BLaER1 treated with 17β-estradiol and CSF1 and Interleukin-3, amounts not matched to agents 10 nM and 100 nM (cell line): Measurements from ENCODE around the gene KLK5.

Experiments
- H3K27ac ChIP-seq, 11 experiments: shearing (Covaris generic); formaldehyde crosslinking; 2 replicates each; pipeline ENCODE4 v1.8.1; 2022
- H3K27me3 ChIP-seq, 11 experiments: shearing (Covaris generic); formaldehyde crosslinking; 2 replicates each; pipeline ENCODE4 v1.8.1; 2022
- H3K36me3 ChIP-seq, 11 experiments: shearing (Covaris generic); formaldehyde crosslinking; 2 replicates each; pipeline ENCODE4 v1.8.1; 2022
- H3K4me1 ChIP-seq, 10 experiments: shearing (Covaris generic); formaldehyde crosslinking; 2 replicates each; pipeline ENCODE4 v1.8.1; 2022
- H3K4me2 ChIP-seq, 11 experiments: shearing (Covaris generic); formaldehyde crosslinking; 2 replicates each; pipeline ENCODE4 v1.8.1; 2022
- H3K4me3 ChIP-seq, 10 experiments: shearing (Covaris generic); formaldehyde crosslinking; 2 replicates each; pipeline ENCODE4 v1.8.1; 2022
- H3K9ac ChIP-seq, 11 experiments: shearing (Covaris generic); formaldehyde crosslinking; 2 replicates each; pipeline ENCODE4 v1.8.1; 2022
- H3K9me3 ChIP-seq, 11 experiments: shearing (Covaris generic); formaldehyde crosslinking; replicated peaks in 1 of 11; 2 replicates each; pipeline ENCODE4 v1.8.1; 2022
- H4K20me1 ChIP-seq, 11 experiments: shearing (Covaris generic); formaldehyde crosslinking; 2 replicates each; pipeline ENCODE4 v1.8.1; 2022
- Cebpa-rat ChIP-seq, 11 experiments: shearing (Covaris generic); IDR thresholded peaks; 2 replicates each; pipeline ENCODE4 v1.8.1; 2022

KLK5 gene

DNA sequence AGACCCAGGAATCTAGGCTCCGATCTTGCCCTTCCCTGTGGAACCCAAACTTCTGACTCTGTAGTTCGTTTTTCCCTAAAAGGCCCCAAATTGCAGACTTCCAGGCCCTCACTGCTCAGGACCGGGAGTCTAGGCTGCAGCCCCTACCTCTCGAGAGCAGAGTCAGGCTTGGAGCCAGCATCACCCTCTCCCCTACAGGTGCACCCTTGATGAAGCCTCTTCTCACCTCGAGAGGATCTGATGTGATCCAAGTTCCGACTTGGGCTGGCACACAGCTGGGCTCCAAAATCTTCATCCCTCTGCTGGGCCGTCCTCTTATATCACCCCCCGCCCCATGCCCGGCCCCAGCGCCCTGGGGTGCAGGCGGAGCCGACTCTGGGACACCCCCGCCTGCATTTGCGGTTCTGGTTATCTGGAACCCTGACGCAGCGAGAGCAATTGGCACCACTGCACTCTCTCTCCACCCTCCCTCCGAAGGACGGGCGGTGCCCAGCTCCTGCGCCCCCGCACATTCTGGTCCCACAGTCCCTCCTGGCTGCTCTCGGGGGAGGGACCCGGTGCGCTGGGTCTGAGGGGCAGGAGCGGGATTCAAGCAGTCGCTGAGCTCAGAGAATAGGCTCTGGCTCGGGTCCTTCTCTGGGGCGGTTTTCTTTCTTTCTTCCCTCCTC, 30.9 kb upstream of the KLK5 start, which contains the start of gene KLK7:
Gene KLK7 (minus strand): TSS at position 293 of the 668 bp plus-strand sequence. CDS start 1,518 bp downstream, outside the sequence.
- Histone ChIP-seq H3K27me3 (peaks cover 0 to 16% (median 0%) of the 10 kb centered on the region in 11 experiments; a peak in 3 of 22 replicates), H3K4me1 (no peaks in the 10 kb centered on the region), H3K4me2 (no peak within 1 kb of the TSS), H3K9ac (no peak within 1 kb of the TSS), H3K27ac (no peak within 1 kb of the TSS), H3K36me3 (no peaks in the 10 kb centered on the region), H3K9me3 (no peaks in the 10 kb centered on the region), H3K4me3 (no peak within 1 kb of the TSS), H4K20me1 (no peaks in the 10 kb centered on the region)
- no peak for TF ChIP-seq Cebpa-rat (IDR thresholded peaks at IDR 0.05)

DNA sequence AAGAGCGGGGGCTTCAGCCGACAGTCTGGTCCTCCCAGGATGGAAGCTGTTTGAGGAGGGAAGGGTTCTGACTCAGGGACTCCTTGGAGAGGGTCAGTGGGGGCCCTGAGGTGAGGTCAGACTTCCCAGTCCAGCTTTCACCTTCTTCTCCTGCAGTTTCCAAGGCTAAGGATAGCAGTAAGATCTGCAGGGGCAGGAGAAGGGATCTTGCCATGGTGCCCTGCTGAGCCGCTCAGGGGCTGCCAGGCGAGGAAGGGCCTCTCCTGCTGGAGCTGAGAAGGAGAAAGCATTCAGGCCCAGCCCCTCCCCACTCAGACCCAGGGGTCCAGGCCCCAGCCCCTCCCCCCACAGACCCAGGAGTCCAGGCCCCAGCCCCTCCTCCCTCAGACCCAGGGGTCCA, 29.3 kb upstream of the KLK5 start:
- no peak for TF ChIP-seq Cebpa-rat (IDR thresholded peaks at IDR 0.05)
- H3K36me3 ChIP-seq: no peaks in the 10 kb centered on the region
- no peak overlapping the region for H3K4me2 ChIP-seq

DNA sequence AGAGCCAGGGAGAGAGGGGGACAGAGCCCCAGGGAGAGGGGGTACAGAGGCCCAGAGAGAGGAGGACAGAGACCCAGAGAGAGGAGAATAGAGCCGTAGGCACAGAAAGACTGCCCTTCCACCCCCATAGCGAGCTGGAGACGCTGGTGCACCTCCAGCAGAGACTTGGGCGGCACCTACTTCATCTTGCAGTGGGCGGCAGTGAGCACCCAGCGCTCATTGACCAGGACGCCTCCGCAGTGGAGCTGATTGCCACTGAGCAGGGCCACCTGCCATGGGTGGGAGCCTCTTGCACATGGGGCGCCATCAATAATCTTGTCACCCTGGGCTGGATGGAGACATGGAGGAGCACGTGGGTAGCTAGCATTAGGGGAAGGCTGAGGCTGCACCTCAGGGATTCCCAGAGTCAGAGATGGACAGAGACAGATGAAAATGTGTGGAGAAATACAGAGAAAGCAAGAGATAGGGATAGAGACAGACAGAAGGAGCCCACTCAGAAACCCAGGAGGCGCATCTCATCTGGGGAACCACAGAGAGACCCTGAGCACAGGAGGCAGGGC, 28.8 kb upstream of the KLK5 start:
- H3K9me3 ChIP-seq: no peaks in the 10 kb centered on the region
- H3K36me3 ChIP-seq: no peaks in the 10 kb centered on the region
- no peak for TF ChIP-seq Cebpa-rat (IDR thresholded peaks at IDR 0.05)
- no peaks in the 10 kb centered on the region for H3K4me1 ChIP-seq
- H3K4me3 ChIP-seq: no peak overlapping the region
- peaks cover 0 to 16% (median 0%) of the 10 kb centered on the region in 11 experiments; a peak in 3 of 22 replicates for H3K27me3 ChIP-seq
- no peak overlapping the region for H3K9ac ChIP-seq
- no peak overlapping the region for H3K27ac ChIP-seq
- no peak overlapping the region for H3K4me2 ChIP-seq
- H4K20me1 ChIP-seq: no peaks in the 10 kb centered on the region

More for the DNA sequence above, 29.3 kb upstream of the KLK5 start:
- Histone ChIP-seq H3K27ac (no peak overlapping the region), H4K20me1 (no peaks in the 10 kb centered on the region), H3K4me3 (no peak overlapping the region), H3K9me3 (no peaks in the 10 kb centered on the region), H3K27me3 (peaks cover 0 to 16% (median 0%) of the 10 kb centered on the region in 11 experiments; a peak in 3 of 22 replicates), H3K9ac (no peak overlapping the region), H3K4me1 (no peaks in the 10 kb centered on the region)

DNA sequence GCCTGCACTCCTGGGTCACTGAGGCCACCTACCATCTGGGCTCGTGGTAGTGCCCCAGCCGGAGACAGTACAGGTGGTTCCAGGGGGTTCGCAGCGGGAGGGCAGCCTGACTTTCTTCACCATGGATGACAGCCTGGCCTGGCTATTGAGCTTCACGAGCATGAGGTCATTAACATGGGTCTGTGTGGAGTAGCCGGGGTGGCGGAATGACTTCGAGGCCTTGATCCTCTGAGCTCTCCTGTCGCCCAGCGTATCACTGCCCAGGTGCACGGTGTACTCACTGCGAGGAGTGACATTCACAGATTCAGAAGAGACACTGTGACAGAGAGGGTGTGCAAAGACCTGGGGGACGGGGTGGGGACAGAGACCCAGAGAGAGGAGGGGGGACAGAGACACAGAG, 27.4 kb upstream of the KLK5 start:
- Histone ChIP-seq H3K9ac (no peak overlapping the region), H3K4me2 (no peak overlapping the region), H3K27ac (no peak overlapping the region), H3K27me3 (peaks cover 0 to 16% (median 0%) of the 10 kb centered on the region in 11 experiments; a peak in 3 of 22 replicates), H4K20me1 (no peaks in the 10 kb centered on the region), H3K36me3 (no peaks in the 10 kb centered on the region), H3K4me3 (no peak overlapping the region), H3K9me3 (no peaks in the 10 kb centered on the region), H3K4me1 (no peaks in the 10 kb centered on the region)
- no peak for TF ChIP-seq Cebpa-rat (IDR thresholded peaks at IDR 0.05)

DNA sequence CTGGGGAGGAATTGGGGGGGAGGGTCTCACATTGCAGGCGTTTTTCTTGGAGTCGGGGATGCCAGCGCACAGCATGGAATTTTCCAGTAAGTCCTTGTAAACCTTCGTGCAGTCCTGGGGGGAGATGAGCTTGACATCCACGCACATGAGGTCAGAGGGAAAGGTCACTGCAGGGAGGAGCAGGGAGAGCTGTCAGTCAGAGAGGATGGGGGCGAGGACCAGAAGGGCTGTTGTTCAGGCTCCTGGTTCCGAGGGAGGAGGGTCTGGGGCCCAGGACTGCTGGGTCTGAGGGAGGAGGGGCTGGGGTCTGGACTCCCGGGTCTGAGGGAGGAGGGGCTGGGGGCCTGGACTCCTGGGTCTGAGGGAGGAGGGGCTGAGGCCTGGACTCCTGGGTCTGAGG, 26.9 kb upstream of the KLK5 start:
- no peak overlapping the region for H3K4me3 ChIP-seq
- no peaks in the 10 kb centered on the region for H4K20me1 ChIP-seq
- H3K9me3 ChIP-seq: no peaks in the 10 kb centered on the region
- H3K4me2 ChIP-seq: no peak overlapping the region
- H3K9ac ChIP-seq: no peak overlapping the region
- no peak overlapping the region for H3K27ac ChIP-seq
- peaks cover 0 to 16% (median 0%) of the 10 kb centered on the region in 11 experiments; a peak in 3 of 22 replicates for H3K27me3 ChIP-seq
- no peaks in the 10 kb centered on the region for H3K36me3 ChIP-seq
- no peak for TF ChIP-seq Cebpa-rat (IDR thresholded peaks at IDR 0.05)
- no peaks in the 10 kb centered on the region for H3K4me1 ChIP-seq

DNA sequence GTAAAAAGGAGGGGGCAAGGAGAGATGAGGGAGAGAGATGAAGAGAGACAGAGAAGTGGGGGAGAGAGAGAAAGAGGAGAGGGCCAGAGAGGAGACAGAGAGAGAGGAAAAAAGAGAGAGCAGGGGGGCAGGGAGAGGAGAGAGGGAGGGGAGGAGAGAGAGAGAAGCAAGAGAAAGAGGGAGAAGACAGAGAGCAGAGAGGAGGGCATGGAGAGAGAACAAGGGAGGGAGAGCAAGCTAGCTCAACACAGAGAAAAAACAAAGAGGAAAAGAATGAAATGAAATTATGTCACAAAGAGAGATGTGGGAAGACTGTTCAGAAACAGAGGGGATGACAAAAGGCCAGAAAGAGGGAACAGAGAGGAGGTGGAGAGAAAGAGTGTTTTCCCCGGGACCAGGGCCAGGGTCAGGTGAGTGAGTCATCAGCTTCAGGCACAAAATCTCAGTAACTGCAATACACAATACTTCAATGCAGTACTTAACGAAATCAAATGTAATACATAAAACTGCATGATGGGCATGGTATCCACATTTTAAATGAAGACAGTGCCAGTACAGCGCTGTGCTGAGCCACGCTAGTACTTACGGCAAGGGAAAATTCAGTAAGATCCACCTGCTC, 26.0 kb upstream of the KLK5 start:
- Histone ChIP-seq H3K4me1 (no peaks in the 10 kb centered on the region), H4K20me1 (no peaks in the 10 kb centered on the region), H3K9ac (no peak overlapping the region), H3K27me3 (peaks cover 0 to 15% (median 0%) of the 10 kb centered on the region in 11 experiments; a peak in 3 of 22 replicates), H3K27ac (no peak overlapping the region), H3K36me3 (no peaks in the 10 kb centered on the region), H3K4me3 (no peak overlapping the region), H3K4me2 (no peak overlapping the region), H3K9me3 (no peaks in the 10 kb centered on the region)
- TF ChIP-seq Cebpa-rat (IDR thresholded peaks at IDR 0.05): no peak

DNA sequence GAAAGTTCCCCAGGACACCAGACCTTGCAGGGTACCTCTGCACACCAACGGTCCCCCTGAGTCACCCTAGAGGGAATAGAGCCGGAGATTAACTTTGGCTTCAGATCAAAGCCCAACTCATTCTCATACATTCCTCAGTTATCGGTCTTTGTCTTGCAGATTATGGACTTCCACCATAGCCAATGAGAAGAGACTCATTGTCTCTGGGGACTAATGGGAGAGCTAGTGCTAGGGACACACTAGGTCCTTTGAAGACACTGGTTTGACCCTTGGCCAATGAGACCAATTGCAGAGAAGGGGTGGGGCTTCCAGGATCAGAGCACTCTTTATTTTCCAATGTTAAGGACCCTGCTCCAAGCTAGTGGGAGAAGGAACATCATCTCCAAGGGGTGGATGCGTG, 24.8 kb upstream of the KLK5 start:
- Histone ChIP-seq H3K9me3 (no peaks in the 10 kb centered on the region), H3K4me2 (no peak overlapping the region), H3K4me3 (no peak overlapping the region), H3K27ac (no peak overlapping the region), H3K27me3 (peaks cover 0 to 11% (median 0%) of the 10 kb centered on the region in 11 experiments; a peak in 1 of 22 replicates), H4K20me1 (no peaks in the 10 kb centered on the region), H3K36me3 (no peaks in the 10 kb centered on the region), H3K4me1 (no peaks in the 10 kb centered on the region), H3K9ac (no peak overlapping the region)
- TF ChIP-seq Cebpa-rat (IDR thresholded peaks at IDR 0.05): no peak

DNA sequence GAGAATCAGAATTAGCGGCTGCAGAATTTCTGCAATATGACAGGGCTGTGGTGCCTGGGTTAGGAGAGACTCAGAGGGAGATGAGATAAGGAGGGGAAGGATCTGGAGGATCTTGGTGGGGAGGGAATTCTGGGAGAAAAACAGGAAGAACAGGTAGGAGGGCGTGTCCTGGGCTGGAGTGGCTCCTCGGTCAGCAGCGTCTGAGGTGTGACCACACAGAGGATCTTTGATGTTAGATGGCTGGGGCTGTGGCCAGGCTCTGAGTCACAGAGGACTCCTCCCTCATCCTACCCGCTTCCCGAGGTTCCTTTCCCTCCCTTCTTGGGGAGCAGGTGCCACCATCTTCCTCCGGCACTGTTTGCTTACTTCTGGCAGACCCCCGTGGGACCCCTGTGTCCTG, 22.9 kb upstream of the KLK5 start:
- H3K9ac ChIP-seq: no peak overlapping the region
- H3K4me1 ChIP-seq: no peaks in the 10 kb centered on the region
- no peak overlapping the region for H3K4me2 ChIP-seq
- no peak for TF ChIP-seq Cebpa-rat (IDR thresholded peaks at IDR 0.05)
- no peaks in the 10 kb centered on the region for H3K36me3 ChIP-seq
- H3K4me3 ChIP-seq: no peak overlapping the region
- H3K9me3 ChIP-seq: no peaks in the 10 kb centered on the region
- no peak overlapping the region for H3K27ac ChIP-seq
- no peaks in the 10 kb centered on the region for H4K20me1 ChIP-seq
- H3K27me3 ChIP-seq: peaks cover 0 to 5% (median 0%) of the 10 kb centered on the region in 11 experiments; a peak in 1 of 22 replicates

DNA sequence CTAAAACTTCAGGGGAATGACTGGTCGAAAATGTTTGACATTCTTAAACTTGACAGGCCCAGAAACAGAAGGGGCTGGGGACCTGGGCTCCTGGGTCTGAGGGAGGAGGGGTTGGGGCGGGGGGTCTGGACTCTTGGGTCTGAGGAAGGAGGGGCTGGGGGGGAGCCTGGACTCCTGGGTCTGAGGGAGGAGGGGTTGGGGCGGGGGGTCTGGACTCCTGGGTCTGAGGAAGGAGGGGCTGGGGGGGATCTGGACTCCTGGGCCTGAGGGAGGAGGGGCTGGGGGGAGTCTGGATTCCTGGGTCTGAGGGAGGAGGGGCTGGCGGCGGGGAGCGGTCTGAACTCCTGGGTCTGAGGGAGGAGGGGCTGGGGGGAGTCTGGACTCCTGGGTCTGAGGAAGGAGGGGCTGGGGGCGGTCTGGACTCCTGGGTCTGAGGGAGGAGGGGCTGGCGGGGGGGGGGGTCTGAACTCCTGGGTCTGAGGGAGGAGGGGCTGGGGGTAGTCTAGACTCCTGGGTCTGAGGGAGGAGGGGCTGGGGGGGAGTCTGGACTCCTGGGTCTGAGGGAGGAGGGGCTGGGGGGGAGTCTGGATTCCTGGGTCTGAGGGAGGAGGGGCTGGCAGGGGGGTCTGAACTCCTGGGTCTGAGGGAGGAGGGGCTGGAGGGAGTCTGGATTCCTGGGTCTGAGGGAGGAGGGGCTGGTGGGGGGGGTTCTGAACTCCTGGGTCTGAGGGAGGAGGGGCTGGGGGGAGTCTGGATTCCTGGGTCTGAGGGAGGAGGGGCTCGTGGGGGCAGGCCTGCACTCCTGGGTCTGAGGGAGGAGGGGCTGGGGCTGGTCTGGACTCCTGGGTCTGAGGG, 22.1 kb upstream of the KLK5 start:
- Histone ChIP-seq H3K4me1 (no peaks in the 10 kb centered on the region), H3K9me3 (no peaks in the 10 kb centered on the region), H4K20me1 (no peaks in the 10 kb centered on the region), H3K36me3 (no peaks in the 10 kb centered on the region), H3K27me3 (no peaks in the 10 kb centered on the region), H3K4me3 (no peak overlapping the region), H3K9ac (no peak overlapping the region), H3K4me2 (no peak overlapping the region), H3K27ac (no peak overlapping the region)
- TF ChIP-seq Cebpa-rat (IDR thresholded peaks at IDR 0.05): no peak
